ENCODE results near the gene GARIN5B. TPM values are rescaled to one million over a fixed set of nuclear protein-coding genes. Genes with fewer than 3 reads are reported as not detected.

GARIN5B gene
- total RNA-seq, 1 experiment from 2014 or later, result 0.13 TPM

GRCh38 chr19:55406826-55407549, 43.9 kb upstream of the GARIN5B start:
- no peak overlapping the region for H3K23ac ChIP-seq (ENCODE audit: insufficient read length, low read depth, low read length)
- H4K8ac ChIP-seq (replicated peaks; ENCODE audit: insufficient read length, low read depth, low read length), result no peak overlapping the region
- H3K4ac ChIP-seq (ENCODE audit: low read depth, low read length), result no peak overlapping the region
- peaks cover 14% of the 10 kb centered on the region; the same call in 1 of the 2 replicates for H3K79me2 ChIP-seq (ENCODE audit: insufficient read depth, low read length)
- H3K56ac ChIP-seq (ENCODE audit: insufficient read length, low read depth, low read length), result no peak overlapping the region
- no peak for TF ChIP-seq CTCF (conservative IDR thresholded peaks at IDR 0.05)
- H3K4me2 ChIP-seq (ENCODE audit: insufficient read depth, insufficient read length, low read length), result peak overlapping the region; percentile 77
- peaks cover 7% of the 10 kb centered on the region for H3K79me1 ChIP-seq (ENCODE audit: insufficient read depth, low read depth, low read length, poor library complexity, severe bottlenecking)
- Mint-ChIP-seq H3K27me3 (ENCODE audit: low read depth) (peaks cover 26% of the 10 kb centered on the region), H3K27ac (peak overlapping the region; percentile 34 to 79 (median 58); a peak in 6 of 7 replicates), H3K4me1 (peaks cover 18 to 36% of the 10 kb centered on the region in 2 experiments), H3K9me3 (peaks cover 20 to 21% of the 10 kb centered on the region in 2 experiments), H3K4me3 (peak overlapping the region; percentile 88 to 90), H3K36me3 (ENCODE audit: insufficient read depth in 1 of 3, low read depth in 3 of 3) (peaks cover 46 to 55% (median 53%) of the 10 kb centered on the region in 3 experiments)
- H2BK5ac ChIP-seq (ENCODE audit: insufficient read length, low read length), result no peak overlapping the region
- peaks cover 6% of the 10 kb centered on the region for H3K23me2 ChIP-seq (ENCODE audit: insufficient read length, low read depth, low read length, poor library complexity, severe bottlenecking)
- H3K9me3 ChIP-seq (ENCODE audit: control insufficient read depth, low read depth, low read length), result no peaks in the 10 kb centered on the region
- H2BK12ac ChIP-seq (ENCODE audit: insufficient read length, low read depth, low read length), result no peak overlapping the region
- no peak overlapping the region for H4K91ac ChIP-seq (ENCODE audit: insufficient read length, low read depth, low read length)
- no peak overlapping the region for H2AFZ ChIP-seq (ENCODE audit: low read length)
- no peak overlapping the region for H3K27ac ChIP-seq (ENCODE audit: insufficient read length, low read depth, low read length)
- H3K14ac ChIP-seq (ENCODE audit: insufficient read depth, low read length), result peak overlapping the region; percentile 81
- H3K4me1 ChIP-seq (ENCODE audit: insufficient read depth, low read length), result no peaks in the 10 kb centered on the region; the same call in 1 of the 2 replicates
- no peaks in the 10 kb centered on the region for H3K27me3 ChIP-seq (ENCODE audit: insufficient read depth, low read length)
- no peak overlapping the region for H2AK5ac ChIP-seq (ENCODE audit: insufficient read length, low read length)
- H4K5ac ChIP-seq (ENCODE audit: insufficient read length, low read depth, low read length), result no peak overlapping the region
- peak overlapping the region; percentile 73 for H3K9ac ChIP-seq (ENCODE audit: extremely low read depth, insufficient read length, low read length)
- no peak overlapping the region for H2BK120ac ChIP-seq (ENCODE audit: low read depth, low read length, poor library complexity, severe bottlenecking)
- no peak overlapping the region for H2BK15ac ChIP-seq (ENCODE audit: low read depth, low read length)
- no peak overlapping the region for H3T11ph ChIP-seq (ENCODE audit: low read length)
- H4K20me1 ChIP-seq (ENCODE audit: control insufficient read depth, insufficient read depth, insufficient read length), result no peaks in the 10 kb centered on the region
- DNase-seq, result no peak
- no CpG with 5 or more reads among the region's 35 CpGs for WGBS (ENCODE audit: extremely low coverage, insufficient read length, low lambda C conversion rate)
- H3K18ac ChIP-seq (ENCODE audit: insufficient read length, low read depth, low read length), result peak overlapping the region; percentile 72
- H2BK20ac ChIP-seq (ENCODE audit: low read depth, low read length, poor library complexity, severe bottlenecking), result no peak overlapping the region
